Lower lobe of right lung (tissue), 2 donors: ENCODE measurements around the gene IFNK. TPM values are rescaled to one million over a fixed set of nuclear protein-coding genes. Genes with fewer than 3 reads are reported as not detected.

Experiments
- ATAC-seq, 2 donors: fragments of 200-7000 bp; cut with Tn5 transposase; one replicate each; pipeline ENCODE4 v1.9.1; 2020 to 2022; ENCODE audit warnings: mild to moderate bottlenecking in 2 of 2, moderate library complexity in 2 of 2
- DNase-seq: peaks from one replicate; pipeline ENCODE4 v3.0.0-alpha.2; 2020
- H3K27ac ChIP-seq: fragments of 200-600 bp; one replicate; pipeline ENCODE4 v1.8.0; 2022
- H3K27me3 ChIP-seq: fragments of 200-600 bp; one replicate; pipeline ENCODE4 v1.8.0; 2022; ENCODE audit warnings: low read depth
- H3K36me3 ChIP-seq: fragments of 200-600 bp; one replicate; pipeline ENCODE4 v1.8.0; 2022; ENCODE audit warnings: mild to moderate bottlenecking
- H3K4me1 ChIP-seq: fragments of 200-600 bp; one replicate; pipeline ENCODE4 v1.8.0; 2022
- H3K4me3 ChIP-seq: fragments of 200-600 bp; one replicate; pipeline ENCODE4 v1.8.0; 2022; ENCODE audit warnings: mild to moderate bottlenecking
- H3K9me3 ChIP-seq: fragments of 200-600 bp; one replicate; pipeline ENCODE4 v1.8.0; 2022
- CTCF ChIP-seq: fragments of 200-600 bp; IDR thresholded peaks from one replicate; pipeline ENCODE4 v1.8.0; 2022; ENCODE audit warnings: antibody characterized with exemption, mild to moderate bottlenecking
- intact Hi-C: fragments of 100-400 bp; cut with DNase I; formaldehyde crosslinking; loops from one replicate; pipeline ENCODE4 v1.11.0; 2022
- total RNA-seq: library from RNA; stranded (reverse); fragmentation: NEBNext Ultra II Directional; extraction: Animal tissue kit (Norgen Biotek cat#: 25700); gene quantifications from one replicate; pipeline ENCODE4 v1.2.1, GENCODE V29; 2021
- donor health status: DM: no; HTN: yes; CAD: no; lungs with severe emphysema.

The IFNK gene
- total RNA-seq, 1 donor from 2014 or later, result not detected

- DNase-seq (no peak), ATAC-seq (no peak)
- peaks cover 62% of the 10 kb centered on the region for H3K4me1 ChIP-seq
- no peaks in the 10 kb centered on the region for H3K9me3 ChIP-seq
- H3K36me3 ChIP-seq, result no peaks in the 10 kb centered on the region
- peak overlapping the region; percentile 32 for H3K27ac ChIP-seq
- no peaks in the 10 kb centered on the region for H3K27me3 ChIP-seq
- TF ChIP-seq CTCF, result no peak
- H3K4me3 ChIP-seq, result no peak overlapping the region
- intact Hi-C loops, result no loop called here
Measured at GRCh38 chr9:27534131-27534530, 10.0 kb downstream of the IFNK start.

GRCh38 chr9:27534658-27535209, 10.6 kb downstream of the IFNK start:
- H3K36me3 ChIP-seq, result no peaks in the 10 kb centered on the region
- ATAC-seq, result peak; percentile 59 to 75
- H3K4me1 ChIP-seq, result peaks cover 68% of the 10 kb centered on the region
- no peak for TF ChIP-seq CTCF
- intact Hi-C loops, result no loop called here
- H3K27ac ChIP-seq, result peak overlapping the region; percentile 32
- no peaks in the 10 kb centered on the region for H3K27me3 ChIP-seq
- no peak for DNase-seq
- H3K9me3 ChIP-seq, result no peaks in the 10 kb centered on the region
- H3K4me3 ChIP-seq, result no peak overlapping the region

GRCh38 chr9:27535701-27536118, 11.6 kb downstream of the IFNK start:
- peak; percentile 32 to 43 for ATAC-seq
- no peak for DNase-seq
- Histone ChIP-seq H3K4me3 (no peak overlapping the region), H3K27me3 (no peaks in the 10 kb centered on the region), H3K27ac (no peak overlapping the region), H3K4me1 (peaks cover 71% of the 10 kb centered on the region), H3K36me3 (no peaks in the 10 kb centered on the region), H3K9me3 (no peaks in the 10 kb centered on the region)
- no peak for TF ChIP-seq CTCF
- intact Hi-C loops, result no loop called here

- H3K4me1 ChIP-seq, result peaks cover 73% of the 10 kb centered on the region
- no peak for ATAC-seq
- TF ChIP-seq CTCF, result no peak
- H3K4me3 ChIP-seq, result no peak overlapping the region
- no peaks in the 10 kb centered on the region for H3K36me3 ChIP-seq
- intact Hi-C loops, result no loop called here
- no peaks in the 10 kb centered on the region for H3K9me3 ChIP-seq
- no peak for DNase-seq
- no peak overlapping the region for H3K27ac ChIP-seq
- no peaks in the 10 kb centered on the region for H3K27me3 ChIP-seq
Measured at GRCh38 chr9:27536168-27536567, 12.1 kb downstream of the IFNK start.

- Histone ChIP-seq H3K27me3 (no peaks in the 10 kb centered on the region), H3K9me3 (no peaks in the 10 kb centered on the region), H3K4me3 (no peak overlapping the region), H3K27ac (no peak overlapping the region), H3K4me1 (peaks cover 66% of the 10 kb centered on the region), H3K36me3 (no peaks in the 10 kb centered on the region)
- intact Hi-C loops, result no loop called here
- ATAC-seq (no peak), DNase-seq (no peak)
- TF ChIP-seq CTCF, result no peak
Measured at GRCh38 chr9:27537027-27537435, 12.9 kb downstream of the IFNK start.
